ENCODE results near the gene PRKD1. TPM values are rescaled to one million over a fixed set of nuclear protein-coding genes. Genes with fewer than 3 reads are reported as not detected.

Gene PRKD1
- total RNA-seq, 1 donor from 2014 or later = not detected

DNA sequence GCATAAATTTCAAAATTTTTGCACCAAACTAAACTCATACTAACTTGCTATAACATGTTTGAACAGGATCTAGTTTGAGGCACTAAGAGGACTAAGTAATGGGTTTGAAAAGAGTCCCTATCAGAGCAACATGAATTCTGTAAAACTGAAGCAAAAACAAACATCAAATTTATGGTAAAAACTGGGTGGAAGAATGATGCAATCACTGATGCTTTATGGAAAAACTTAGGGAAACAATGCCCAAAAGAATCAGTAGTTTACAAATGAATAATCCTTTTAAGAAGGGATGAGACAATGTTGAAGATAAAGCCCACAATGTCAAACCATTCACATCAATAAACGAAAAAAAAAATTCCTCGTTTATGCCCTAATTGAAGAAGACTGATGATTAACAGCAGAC is 88.9 kb downstream of the PRKD1 start:
- intact Hi-C loops (cut with micrococcal nuclease) = no loop called here

DNA sequence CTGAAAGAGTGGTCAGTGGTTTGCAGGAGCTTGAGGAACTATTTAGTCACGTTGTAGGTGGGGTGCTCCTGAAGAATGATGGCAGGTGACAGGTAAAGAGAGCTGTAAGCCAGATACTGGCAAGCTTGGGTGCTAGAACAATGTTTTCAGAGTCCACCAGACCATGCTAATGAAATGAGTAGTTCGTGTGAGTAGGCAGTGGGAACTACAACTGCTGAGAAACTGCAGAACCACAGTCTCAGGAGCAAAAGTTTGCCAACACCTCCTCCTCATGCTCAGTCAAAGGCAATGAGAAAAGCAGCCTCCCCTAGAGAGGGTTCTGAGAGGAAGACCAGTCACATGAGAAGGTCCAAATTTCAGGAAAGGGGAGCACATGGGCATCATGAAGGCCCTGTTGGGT is 91.3 kb downstream of the PRKD1 start:
- intact Hi-C loops (cut with micrococcal nuclease) = no loop called here

DNA sequence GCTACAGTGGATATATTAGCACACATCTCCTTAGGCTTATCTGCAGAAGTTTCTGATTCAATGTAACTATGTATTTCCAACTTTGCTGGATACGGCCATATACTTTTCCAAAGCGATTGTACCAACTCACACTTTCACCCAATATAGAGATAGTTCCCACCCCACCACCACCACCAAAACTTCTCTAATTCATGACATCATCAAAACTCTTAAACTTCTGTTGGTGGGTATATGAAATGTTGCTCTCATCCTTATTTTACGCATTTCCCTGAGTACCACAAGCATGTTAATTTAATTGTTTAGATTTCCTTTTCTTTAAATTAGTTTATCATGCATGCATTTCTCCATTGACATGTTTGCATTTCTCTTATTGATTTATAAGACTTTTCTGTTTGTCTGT is 95.6 kb downstream of the PRKD1 start:
- intact Hi-C loops (cut with micrococcal nuclease) = no loop called here

DNA sequence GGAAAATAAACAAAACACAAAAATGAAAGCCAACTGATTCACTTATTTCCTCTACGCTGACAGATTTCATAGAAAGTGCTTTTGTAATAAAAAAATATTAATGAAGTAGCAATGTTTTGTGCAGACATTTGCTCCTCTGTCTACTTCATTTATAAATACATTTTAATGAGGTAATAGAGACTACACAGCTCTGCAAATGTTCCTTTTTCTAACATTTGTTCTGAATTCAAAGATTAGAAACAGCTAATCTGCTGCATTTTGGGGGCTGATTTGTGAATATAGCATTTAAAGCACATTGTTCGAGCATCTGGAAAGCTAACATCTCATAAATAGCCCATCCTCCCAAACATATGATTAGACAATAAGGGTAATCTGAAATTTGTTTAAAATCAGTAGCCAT is 97.8 kb downstream of the PRKD1 start:
- intact Hi-C loops (cut with micrococcal nuclease) = no loop called here

DNA sequence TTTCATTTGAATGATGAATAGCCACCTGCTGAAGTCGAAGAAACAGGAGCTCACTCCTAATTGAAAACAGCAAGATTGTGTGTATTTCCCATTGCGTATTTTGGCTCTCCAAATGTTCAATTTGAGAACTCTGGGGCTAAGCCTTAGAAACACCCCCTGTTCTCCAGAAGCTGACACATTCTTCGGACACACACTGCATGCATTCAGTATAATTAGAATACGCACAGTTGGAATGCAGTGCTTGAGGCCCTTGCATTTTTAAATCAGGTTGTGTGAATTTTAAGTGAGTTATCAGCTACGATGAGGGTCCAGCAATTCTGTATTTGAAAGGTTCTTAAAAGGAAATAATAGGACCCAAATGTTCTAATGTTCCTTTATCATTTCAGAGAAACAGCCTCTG is 103.8 kb downstream of the PRKD1 start:
- intact Hi-C loops (cut with micrococcal nuclease) = no loop called here

DNA sequence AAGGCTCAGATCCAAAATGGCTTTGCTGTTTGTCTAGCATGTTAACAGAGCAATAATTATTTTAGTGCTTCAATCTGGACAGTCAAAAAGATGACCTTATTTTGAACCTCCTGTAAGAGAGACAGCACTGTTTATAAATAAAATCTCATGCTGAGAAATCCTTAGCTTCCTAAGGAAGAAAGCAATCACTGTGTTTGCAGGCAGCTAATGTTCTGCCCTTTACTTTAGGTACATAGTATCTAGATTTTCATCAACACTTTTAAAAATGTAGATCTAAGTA is 105.3 kb downstream of the PRKD1 start:
- intact Hi-C loops (cut with micrococcal nuclease) = no loop called here

DNA sequence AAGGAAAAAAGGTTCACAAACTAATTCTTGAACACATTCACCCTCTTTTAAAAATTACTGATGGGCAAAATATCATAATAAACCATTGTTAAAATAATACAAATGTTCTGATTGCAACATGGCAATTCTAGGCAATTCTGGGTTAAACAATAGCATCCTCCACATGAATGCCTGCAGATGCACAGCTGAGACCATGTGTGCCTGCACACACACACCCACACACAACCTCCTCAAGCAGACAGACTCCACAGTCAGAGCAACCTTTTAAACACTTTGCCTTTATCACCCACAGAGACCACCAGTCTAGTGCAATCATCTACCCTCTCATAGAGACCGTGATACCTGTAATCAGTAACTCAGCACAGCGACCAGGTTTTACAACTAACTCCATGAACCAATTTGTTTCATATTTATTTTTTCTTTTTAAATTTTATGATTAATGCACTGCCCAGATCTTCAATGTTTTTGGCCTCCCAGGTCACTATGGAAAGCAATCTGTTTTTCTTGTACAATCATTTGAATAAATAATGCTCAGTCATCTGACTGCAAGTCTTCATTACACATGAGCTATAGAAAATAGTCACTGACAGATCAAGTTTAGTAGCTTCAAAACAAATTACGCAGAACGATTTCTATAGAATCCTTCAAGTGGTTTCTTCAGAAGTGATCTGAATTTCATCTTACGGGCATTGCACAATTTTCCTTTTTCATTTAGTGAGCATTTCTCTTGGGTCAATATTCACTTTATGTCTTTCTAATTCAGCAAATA is 105.8 kb downstream of the PRKD1 start:
- intact Hi-C loops (cut with micrococcal nuclease) = no loop called here

DNA sequence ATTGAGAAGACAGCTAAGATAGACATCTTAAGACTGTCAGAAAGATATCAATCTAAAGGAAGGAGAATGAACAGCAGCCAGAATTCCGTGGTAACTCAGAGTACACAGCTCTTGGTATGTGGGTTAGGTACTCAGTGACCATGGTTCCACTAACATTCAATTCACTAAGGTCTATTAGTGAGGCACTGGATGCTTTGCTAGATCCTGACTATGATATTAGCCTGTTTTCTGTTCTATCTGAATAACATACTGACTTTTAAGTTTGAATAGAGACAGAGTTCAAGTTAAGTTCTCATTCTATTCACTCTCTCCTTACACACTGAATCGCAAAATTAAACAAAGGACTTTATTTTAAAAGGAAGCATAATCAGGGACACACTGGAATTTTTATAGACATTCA is 106.4 kb downstream of the PRKD1 start:
- intact Hi-C loops (cut with micrococcal nuclease) = no loop called here

DNA sequence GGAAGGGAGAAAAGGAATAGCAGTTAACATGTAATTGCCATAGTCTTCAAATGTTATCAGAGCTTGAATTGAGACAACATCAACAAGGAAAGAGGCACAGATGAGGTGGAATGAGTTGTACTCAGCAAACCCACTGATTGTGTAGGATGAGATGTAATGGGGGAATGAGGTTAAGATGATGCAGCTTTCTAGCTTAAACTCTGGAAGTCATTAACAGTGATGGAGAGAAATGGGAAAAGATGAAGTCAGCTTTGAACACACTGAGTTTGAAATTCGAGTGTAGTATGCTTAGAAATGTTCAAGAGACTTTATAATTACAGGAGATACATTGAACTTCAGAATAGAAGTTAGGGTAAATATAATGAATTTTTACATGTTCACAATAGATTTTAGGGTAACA is 106.9 kb downstream of the PRKD1 start:
- intact Hi-C loops (cut with micrococcal nuclease) = no loop called here

DNA sequence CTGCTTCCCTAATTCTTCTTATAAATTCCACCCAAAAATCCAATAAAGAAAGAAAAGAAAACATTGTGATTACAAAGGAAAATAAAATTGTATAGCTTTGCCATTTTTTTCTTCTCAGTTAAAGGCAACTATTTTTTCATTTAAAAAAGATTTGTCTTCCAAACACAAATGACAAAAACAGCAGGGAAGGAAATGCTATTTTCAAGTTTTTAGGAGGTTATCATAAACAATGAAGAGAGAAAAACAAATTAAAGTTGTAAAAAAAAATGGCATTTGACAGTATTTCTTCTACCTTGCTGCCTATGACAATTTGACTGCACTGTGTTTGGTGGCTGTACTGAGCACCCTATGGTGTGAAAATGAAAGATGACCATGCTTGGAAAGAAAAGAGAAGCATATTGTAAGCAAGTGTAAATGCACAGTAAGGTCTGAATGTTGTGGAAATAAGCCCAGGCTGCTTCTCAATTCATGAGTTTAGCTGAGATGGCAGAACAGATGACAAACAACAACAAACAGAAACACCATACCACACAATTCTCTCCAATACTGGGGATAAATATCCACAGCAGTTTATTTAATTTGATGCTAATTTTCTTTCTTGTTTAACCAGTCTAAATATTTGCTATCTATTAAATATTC is 109.8 kb downstream of the PRKD1 start:
- intact Hi-C loops (cut with micrococcal nuclease) = no loop called here

DNA sequence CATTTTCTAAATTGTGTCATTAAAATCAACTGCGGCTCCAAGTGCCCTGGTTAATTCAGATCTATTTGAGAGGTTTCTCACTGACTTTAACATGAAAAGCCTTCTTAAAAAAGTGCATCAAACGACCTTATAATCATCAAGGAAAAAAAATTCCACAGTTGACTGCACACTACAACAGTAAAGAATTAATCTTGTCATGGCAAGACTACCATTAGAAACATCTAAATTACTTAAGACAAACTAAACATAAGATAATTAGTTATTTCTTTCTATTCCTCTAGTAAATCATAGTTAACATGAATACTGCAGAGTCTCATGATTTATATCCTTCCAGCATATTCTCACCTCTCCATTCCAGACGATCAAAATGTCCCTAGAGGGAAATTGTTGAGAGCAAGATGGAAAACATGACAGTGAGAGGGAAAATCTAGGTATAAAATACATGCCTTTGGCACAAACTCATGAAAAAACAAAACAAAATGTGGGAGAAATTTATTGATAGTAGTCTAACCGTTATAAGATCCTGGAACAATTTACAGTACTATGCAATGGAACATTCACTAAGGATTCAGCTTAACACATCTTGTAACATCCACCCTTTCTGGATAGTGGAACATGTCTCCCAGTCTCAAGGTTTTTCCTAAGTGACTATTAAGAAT is 112.5 kb downstream of the PRKD1 start:
- intact Hi-C loops (cut with micrococcal nuclease) = no loop called here

DNA sequence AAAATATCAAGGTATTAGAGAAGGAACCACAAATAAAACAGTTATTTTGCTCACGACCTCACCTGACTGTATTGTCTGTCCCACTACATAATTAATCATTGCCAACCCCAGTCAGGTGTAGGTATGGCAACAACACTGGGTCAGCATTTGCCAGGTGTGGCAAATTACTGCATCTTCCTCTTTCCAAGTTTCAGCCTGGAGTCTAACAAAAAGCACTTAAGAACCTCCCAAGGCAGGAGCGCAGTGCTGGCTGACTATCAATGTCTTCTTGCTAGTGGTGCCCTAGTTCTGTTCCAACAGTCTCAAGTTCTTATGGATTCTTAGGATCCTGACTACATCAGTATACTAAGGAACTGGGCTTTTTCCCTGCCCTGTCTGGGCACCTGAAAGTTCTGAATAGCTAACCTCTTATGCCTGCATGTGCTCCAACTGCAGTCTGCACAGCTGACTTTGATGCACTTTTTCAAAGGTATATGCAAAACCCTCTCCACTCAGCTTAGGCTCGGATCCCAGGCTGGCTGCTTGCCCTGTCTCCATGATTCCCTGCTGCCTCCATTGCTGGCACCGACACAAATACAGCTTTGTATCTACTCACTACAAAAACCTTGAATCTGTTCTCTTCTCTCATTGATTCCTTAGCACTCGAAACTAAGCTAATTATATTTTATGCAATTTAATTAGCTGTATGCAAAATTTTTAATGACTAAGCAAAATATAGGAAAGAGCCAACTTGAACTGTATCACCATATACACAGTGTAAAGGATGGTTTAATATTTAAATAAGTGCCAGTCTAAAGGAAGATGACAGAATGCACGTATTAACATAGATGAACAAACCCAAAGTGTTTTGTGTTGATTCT is 113.3 kb downstream of the PRKD1 start:
- intact Hi-C loops (cut with micrococcal nuclease) = no loop called here

DNA sequence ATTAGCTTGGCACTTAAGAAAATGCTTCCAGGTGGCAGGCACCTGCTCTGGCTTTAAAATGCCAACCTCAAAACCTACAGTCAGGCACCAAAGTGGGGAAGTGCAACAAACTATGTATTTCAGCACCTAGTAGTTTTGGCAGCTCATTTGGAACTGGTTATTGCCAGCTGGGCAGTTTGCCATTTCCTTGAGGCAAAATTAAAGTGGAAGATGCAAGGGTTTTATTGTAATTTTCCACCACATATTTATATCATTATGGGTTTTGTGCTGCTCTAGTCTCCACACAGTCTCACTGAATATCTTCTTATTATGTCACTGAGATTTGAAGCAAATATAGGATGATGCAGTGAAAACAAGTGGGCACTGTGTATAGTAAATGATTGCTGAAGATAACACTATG is 117.0 kb downstream of the PRKD1 start:
- intact Hi-C loops (cut with micrococcal nuclease) = no loop called here

DNA sequence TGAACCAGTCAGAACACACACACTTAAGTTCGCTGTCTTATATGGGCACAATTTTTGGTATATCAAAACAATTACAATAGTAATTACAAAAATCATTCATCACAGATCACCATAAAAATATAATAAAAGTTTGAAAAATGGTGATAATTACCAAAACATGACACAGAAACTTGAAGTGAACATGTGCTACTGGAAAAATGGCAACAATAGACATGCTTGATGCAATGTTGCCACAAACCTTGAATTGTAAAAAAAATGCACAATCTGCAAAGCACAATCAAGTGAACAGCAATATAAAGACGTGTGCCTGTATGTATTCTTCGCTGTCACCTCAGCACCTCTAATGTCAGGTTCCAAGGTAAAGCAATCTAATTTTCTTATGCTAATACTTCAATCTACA is 117.6 kb downstream of the PRKD1 start:
- intact Hi-C loops (cut with micrococcal nuclease) = no loop called here

DNA sequence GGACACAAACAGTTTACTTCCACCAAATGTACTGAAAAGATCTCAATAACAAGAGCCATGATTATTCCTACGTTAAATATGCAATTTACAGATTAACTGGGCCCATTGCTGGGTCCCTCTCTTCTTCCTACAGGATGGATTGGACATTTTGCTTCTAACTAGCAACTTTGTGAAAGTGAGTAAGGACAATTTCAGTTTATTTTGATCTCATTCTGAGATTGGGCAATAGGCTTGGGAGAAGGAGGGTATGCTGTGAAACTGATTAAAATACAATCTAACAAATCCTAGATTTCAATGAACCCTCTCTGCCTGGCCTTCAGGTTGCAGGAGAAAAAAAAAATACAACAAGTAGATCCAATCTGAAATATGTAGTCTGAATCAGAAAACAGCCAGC is 121.5 kb downstream of the PRKD1 start:
- intact Hi-C loops (cut with micrococcal nuclease) = no loop called here

DNA sequence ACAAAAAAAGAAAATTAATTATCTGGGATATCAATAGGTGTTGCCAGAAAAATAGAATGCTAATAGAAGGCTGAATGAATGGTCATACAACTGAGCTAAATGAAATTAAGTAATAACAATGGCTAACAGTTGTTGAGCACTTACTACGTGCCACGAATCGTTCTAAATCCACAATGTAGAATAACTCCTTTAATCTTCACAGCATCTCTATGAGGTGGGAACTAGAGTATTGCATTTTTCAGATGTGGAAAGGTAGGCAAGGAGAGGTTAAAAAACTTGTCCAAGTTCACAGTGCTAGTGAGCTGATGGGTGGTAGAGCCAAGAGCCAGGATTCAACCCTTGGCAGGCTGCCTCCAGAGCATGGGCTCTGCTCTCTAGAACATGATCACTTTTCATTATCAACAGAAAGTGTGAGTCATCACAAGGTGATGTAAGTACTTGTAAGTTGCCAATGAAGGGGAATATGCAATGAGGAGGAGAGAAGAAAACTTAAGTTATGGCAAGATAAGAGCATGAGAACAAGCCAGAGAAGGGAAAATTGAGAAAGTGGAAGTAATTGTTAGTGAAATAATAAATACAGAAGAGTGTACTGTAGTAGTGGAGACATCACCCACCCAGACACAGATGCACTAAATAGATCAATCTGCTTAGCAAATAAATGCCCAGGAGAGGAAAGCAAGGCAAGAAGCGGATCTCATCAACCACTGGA is 122.1 kb downstream of the PRKD1 start:
- intact Hi-C loops (cut with micrococcal nuclease) = no loop called here

DNA sequence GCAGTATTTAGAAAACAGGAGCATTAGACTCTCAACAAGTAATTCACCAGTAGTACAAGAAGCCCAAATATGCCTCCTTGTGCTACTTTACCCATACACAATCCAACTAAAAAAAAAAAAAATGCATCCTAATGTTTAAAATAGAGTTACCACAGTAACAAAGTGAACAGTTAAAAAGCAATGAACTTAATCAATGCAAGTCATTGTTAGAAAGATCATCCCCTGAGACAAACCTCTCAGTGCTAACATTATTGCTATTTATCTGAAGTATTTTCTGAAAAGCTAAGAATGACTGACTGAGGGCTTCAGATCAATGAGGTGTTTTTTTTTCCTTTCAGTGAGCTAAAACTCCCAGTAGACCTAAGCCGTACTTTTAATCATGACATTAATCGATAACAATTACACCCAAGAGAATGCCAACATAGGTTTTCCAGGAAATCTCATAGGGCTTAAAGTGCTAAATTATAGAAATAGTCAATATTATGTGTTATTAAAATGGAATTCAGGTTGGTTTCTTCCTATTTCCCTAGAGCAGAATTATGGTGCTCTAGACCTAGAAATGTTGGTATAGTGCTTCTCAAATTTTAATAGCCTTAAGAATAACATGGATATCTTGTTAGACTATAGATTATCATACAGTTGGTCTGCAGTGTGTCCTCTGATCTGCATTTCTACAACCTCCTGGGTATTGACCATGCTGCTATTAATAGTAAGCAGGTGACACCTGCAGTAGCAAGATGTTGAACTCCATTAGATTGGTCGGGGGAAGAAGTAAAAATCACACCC is 123.0 kb downstream of the PRKD1 start:
- intact Hi-C loops (cut with micrococcal nuclease) = no loop called here

DNA sequence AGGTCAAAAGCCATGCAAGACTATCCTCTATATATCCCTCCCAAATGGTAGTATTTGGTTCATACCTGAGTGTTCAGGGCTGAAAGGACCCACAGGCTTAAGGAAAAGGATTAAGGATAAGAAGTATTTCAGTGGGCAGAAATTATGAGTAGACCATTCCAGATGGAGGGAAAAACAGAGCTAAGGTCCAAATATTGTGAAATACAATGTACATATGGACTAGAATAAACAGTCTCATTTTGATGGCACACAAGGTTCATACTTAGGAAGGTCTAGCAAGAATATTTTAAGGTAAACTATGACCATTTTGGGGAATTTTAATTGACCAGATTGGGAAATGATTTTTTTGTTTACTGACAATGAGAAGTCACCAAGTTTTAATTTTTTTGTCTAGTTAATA is 124.6 kb downstream of the PRKD1 start:
- intact Hi-C loops (cut with micrococcal nuclease) = no loop called here

DNA sequence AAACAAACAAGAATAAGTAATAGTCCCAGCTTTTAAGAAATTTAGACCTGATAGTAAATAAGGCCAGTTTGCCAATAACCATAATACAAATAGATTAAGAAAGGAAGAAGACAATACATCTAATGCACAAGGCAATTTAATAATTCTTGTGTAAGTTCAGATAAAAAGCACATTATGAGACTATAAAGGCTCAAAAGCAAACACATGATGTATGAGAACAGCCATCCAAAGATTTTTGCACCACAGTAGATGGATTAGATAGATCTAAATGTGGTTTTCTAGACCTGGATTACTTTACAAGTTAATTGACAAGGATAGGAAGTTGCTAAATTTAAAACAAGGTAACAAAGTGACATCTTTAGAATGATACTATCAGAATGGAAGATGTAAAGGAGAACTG is 125.4 kb downstream of the PRKD1 start:
- intact Hi-C loops (cut with micrococcal nuclease) = no loop called here

DNA sequence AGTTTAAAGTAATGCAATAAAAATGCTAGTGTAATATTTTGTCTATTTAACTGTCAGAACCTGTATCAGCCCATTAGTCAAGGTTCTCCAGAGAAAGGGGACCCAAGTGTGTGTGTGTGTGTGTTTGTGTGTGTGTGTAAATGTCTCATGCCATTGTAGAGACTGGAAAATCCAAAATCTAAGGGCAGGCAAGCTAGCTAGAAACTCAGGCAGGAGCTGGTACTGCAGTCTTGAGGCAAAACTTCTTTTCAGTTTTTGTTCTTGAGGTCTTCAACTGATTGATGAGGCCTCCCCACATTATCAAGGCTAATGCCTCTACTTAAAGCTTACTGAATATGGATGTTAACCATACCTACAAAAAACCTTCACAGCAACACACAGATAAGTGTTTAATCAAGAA is 126.7 kb downstream of the PRKD1 start:
- intact Hi-C loops (cut with micrococcal nuclease) = no loop called here
